HepG2 (cell line): ENCODE measurements around the gene AP3D1. TPM values are rescaled to one million over a fixed set of nuclear protein-coding genes. Genes with fewer than 3 reads are reported as not detected.
A peak's percentile ranks its signal among the peaks of the same experiment; 100 is the strongest.

Source experiments
- CCDC6 ChIP-seq: sonication (generic); formaldehyde crosslinking; IDR thresholded peaks from 2 replicates; pipeline ENCODE4 v1.8.1; 2022; ENCODE audit warnings: mild to moderate bottlenecking, missing genetic modification reagents, moderate library complexity
- HDAC1 ChIP-seq: sonication (generic); formaldehyde crosslinking; IDR thresholded peaks from 2 replicates; pipeline ENCODE4 v1.5.1; 2020; ENCODE audit warnings: mild to moderate bottlenecking, missing genetic modification reagents
- NAIF1 ChIP-seq: sonication (generic); formaldehyde crosslinking; IDR thresholded peaks from 2 replicates; pipeline ENCODE4 v1.5.0; 2020; ENCODE audit warnings: mild to moderate bottlenecking, missing genetic modification reagents, borderline replicate concordance
- NFIC ChIP-seq: IDR thresholded peaks from 2 replicates; pipeline ENCODE4 v1.6.1; 2012; ENCODE audit warnings: mild to moderate bottlenecking, low read length, inconsistent platforms
- REPIN1 ChIP-seq: sonication (generic); formaldehyde crosslinking; IDR thresholded peaks from 2 replicates; pipeline ENCODE4 v1.8.0; 2022; ENCODE audit warnings: missing genetic modification reagents, low read depth, mild to moderate bottlenecking, borderline replicate concordance
- ZNF589 ChIP-seq: sonication (generic); formaldehyde crosslinking; conservative IDR thresholded peaks from 2 replicates; pipeline ENCODE4 v1.8.0; 2022; ENCODE audit warnings: mild to moderate bottlenecking, moderate library complexity, missing genetic modification reagents
- ZNF713 ChIP-seq: sonication (generic); formaldehyde crosslinking; IDR thresholded peaks from 2 replicates; pipeline ENCODE4 v1.4.0; 2020; ENCODE audit warnings: mild to moderate bottlenecking, missing genetic modification reagents
- polyA plus RNA-seq, 8 experiments: library from polyadenylated mRNA; depleted of rRNA in 3 of 8; stranded (reverse) in 7 of 8; unstranded in 1 of 8; fragments of >200 nt; fragmentation: Illumina TruSeq in 4 of 8; extraction: Trizol in 4 of 8; gene quantifications; 2 replicates each; pipeline versions ENCODE4 v1.2.1 to v1.2.3, GENCODE V29; 2011 to 2016; ENCODE audit warnings: low read depth in 4 of 8, missing spikeins in 1 of 8, mixed read lengths in 1 of 8; ENCODE audit not compliant: insufficient read depth in 1 of 8
- total RNA-seq, 5 experiments: library from RNA; depleted of rRNA; stranded (reverse); fragments of >200 nt; fragmentation: Illumina TruSeq; extraction: Trizol; gene quantifications; 2 replicates each; pipeline ENCODE4 v1.2.3, GENCODE V29; 2016; ENCODE audit warnings: low read depth in 1 of 5
- TF ChIP-seq, protein P1 (sequence below): sonication (generic); formaldehyde crosslinking; IDR thresholded peaks from 2 replicates; pipeline ENCODE4 v1.4.0; 2020; ENCODE audit warnings: mild to moderate bottlenecking, missing genetic modification reagents
- TF ChIP-seq, protein P2 (sequence below): sonication (generic); formaldehyde crosslinking; IDR thresholded peaks from 2 replicates; pipeline ENCODE4 v1.5.1; 2020; ENCODE audit warnings: mild to moderate bottlenecking, missing genetic modification reagents, moderate library complexity
- TF ChIP-seq, protein P3 (sequence below): sonication (generic); formaldehyde crosslinking; IDR thresholded peaks from 2 replicates; pipeline ENCODE4 v1.4.0; 2020; ENCODE audit warnings: missing genetic modification reagents, borderline replicate concordance
- TF ChIP-seq, protein P4 (sequence below): sonication (generic); formaldehyde crosslinking; conservative IDR thresholded peaks from 2 replicates; pipeline ENCODE4 v1.8.0; 2022; ENCODE audit warnings: mild to moderate bottlenecking, moderate library complexity, missing genetic modification reagents
- TF ChIP-seq, protein P5 (sequence below): sonication (generic); formaldehyde crosslinking; IDR thresholded peaks from 2 replicates; pipeline ENCODE4 v1.5.1; 2020; ENCODE audit warnings: missing genetic modification reagents, mild to moderate bottlenecking, borderline replicate concordance

The AP3D1 gene
- total and polyA plus RNA-seq, 2 of the 13 experiments (the other 11 are each of a cell fraction or from before 2014, with no cell fraction given), result 68.0 to 82.6 TPM

DNA sequence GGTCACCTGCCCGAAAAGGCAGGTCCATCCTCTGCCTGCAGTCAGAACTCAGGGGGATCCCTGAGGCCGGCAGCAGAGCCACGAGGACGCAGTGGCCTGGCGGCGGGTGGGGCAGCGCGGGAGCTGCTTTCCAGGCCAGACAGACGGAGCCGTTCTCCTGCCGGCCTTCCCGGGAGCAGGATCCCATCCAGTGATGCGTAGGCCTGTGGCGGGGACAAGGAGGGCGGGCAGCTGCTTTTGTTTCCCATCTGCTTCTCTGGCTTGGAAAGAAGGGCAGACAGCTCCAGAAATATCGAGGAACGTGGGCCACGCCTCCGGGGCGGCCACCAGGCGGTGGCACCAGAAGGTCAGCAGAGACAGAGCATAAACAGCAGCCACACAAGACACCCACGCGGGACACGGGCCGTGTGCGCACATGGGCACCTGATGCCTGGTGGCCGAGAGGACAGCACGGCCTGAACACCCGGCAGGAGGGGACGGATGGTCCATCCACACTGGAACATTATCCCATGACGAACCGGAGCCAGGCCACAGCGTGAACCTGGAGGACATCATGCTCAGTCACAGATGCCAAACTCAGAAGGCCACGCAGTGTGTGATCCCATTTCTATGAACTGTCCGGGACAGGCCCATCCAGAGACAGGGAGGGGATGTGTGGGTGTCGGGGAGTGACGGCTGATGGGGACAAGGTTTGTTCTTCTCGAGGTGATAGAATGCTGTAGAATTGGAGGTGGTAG, 86.4 kb downstream of the AP3D1 start (continued):
- TF ChIP-seq, protein P1, sequence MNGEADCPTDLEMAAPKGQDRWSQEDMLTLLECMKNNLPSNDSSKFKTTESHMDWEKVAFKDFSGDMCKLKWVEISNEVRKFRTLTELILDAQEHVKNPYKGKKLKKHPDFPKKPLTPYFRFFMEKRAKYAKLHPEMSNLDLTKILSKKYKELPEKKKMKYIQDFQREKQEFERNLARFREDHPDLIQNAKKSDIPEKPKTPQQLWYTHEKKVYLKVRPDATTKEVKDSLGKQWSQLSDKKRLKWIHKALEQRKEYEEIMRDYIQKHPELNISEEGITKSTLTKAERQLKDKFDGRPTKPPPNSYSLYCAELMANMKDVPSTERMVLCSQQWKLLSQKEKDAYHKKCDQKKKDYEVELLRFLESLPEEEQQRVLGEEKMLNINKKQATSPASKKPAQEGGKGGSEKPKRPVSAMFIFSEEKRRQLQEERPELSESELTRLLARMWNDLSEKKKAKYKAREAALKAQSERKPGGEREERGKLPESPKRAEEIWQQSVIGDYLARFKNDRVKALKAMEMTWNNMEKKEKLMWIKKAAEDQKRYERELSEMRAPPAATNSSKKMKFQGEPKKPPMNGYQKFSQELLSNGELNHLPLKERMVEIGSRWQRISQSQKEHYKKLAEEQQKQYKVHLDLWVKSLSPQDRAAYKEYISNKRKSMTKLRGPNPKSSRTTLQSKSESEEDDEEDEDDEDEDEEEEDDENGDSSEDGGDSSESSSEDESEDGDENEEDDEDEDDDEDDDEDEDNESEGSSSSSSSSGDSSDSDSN (CRISPR knock-in tag), result peak; percentile 86
- TF ChIP-seq, protein P2, sequence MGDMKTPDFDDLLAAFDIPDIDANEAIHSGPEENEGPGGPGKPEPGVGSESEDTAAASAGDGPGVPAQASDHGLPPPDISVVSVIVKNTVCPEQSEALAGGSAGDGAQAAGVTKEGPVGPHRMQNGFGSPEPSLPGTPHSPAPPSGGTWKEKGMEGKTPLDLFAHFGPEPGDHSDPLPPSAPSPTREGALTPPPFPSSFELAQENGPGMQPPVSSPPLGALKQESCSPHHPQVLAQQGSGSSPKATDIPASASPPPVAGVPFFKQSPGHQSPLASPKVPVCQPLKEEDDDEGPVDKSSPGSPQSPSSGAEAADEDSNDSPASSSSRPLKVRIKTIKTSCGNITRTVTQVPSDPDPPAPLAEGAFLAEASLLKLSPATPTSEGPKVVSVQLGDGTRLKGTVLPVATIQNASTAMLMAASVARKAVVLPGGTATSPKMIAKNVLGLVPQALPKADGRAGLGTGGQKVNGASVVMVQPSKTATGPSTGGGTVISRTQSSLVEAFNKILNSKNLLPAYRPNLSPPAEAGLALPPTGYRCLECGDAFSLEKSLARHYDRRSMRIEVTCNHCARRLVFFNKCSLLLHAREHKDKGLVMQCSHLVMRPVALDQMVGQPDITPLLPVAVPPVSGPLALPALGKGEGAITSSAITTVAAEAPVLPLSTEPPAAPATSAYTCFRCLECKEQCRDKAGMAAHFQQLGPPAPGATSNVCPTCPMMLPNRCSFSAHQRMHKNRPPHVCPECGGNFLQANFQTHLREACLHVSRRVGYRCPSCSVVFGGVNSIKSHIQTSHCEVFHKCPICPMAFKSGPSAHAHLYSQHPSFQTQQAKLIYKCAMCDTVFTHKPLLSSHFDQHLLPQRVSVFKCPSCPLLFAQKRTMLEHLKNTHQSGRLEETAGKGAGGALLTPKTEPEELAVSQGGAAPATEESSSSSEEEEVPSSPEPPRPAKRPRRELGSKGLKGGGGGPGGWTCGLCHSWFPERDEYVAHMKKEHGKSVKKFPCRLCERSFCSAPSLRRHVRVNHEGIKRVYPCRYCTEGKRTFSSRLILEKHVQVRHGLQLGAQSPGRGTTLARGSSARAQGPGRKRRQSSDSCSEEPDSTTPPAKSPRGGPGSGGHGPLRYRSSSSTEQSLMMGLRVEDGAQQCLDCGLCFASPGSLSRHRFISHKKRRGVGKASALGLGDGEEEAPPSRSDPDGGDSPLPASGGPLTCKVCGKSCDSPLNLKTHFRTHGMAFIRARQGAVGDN (CRISPR knock-in tag), result peak; percentile 96
- TF ChIP-seq ZNF713 (CRISPR knock-in tag) (no peak), HDAC1 (CRISPR knock-in tag) (peak; percentile 69), NFIC (no peak), REPIN1 (CRISPR knock-in tag) (no peak), ZNF589 (CRISPR knock-in tag) (no peak; the same call in 1 of the 2 replicates), NAIF1 (no peak), CCDC6 (CRISPR knock-in tag) (no peak)
- TF ChIP-seq, protein P3, sequence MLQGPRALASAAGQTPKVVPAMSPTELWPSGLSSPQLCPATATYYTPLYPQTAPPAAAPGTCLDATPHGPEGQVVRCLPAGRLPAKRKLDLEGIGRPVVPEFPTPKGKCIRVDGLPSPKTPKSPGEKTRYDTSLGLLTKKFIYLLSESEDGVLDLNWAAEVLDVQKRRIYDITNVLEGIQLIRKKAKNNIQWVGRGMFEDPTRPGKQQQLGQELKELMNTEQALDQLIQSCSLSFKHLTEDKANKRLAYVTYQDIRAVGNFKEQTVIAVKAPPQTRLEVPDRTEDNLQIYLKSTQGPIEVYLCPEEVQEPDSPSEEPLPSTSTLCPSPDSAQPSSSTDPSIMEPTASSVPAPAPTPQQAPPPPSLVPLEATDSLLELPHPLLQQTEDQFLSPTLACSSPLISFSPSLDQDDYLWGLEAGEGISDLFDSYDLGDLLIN (CRISPR knock-in tag), result no peak
- TF ChIP-seq, protein P4, sequence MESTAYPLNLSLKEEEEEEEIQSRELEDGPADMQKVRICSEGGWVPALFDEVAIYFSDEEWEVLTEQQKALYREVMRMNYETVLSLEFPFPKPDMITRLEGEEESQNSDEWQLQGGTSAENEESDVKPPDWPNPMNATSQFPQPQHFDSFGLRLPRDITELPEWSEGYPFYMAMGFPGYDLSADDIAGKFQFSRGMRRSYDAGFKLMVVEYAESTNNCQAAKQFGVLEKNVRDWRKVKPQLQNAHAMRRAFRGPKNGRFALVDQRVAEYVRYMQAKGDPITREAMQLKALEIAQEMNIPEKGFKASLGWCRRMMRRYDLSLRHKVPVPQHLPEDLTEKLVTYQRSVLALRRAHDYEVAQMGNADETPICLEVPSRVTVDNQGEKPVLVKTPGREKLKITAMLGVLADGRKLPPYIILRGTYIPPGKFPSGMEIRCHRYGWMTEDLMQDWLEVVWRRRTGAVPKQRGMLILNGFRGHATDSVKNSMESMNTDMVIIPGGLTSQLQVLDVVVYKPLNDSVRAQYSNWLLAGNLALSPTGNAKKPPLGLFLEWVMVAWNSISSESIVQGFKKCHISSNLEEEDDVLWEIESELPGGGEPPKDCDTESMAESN (CRISPR knock-in tag), result no peak; the same call in 1 of the 2 replicates
- TF ChIP-seq, protein P5, sequence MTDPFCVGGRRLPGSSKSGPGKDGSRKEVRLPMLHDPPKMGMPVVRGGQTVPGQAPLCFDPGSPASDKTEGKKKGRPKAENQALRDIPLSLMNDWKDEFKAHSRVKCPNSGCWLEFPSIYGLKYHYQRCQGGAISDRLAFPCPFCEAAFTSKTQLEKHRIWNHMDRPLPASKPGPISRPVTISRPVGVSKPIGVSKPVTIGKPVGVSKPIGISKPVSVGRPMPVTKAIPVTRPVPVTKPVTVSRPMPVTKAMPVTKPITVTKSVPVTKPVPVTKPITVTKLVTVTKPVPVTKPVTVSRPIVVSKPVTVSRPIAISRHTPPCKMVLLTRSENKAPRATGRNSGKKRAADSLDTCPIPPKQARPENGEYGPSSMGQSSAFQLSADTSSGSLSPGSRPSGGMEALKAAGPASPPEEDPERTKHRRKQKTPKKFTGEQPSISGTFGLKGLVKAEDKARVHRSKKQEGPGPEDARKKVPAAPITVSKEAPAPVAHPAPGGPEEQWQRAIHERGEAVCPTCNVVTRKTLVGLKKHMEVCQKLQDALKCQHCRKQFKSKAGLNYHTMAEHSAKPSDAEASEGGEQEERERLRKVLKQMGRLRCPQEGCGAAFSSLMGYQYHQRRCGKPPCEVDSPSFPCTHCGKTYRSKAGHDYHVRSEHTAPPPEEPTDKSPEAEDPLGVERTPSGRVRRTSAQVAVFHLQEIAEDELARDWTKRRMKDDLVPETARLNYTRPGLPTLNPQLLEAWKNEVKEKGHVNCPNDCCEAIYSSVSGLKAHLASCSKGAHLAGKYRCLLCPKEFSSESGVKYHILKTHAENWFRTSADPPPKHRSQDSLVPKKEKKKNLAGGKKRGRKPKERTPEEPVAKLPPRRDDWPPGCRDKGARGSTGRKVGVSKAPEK (CRISPR knock-in tag), result peak; percentile 80; the same call in 1 of the 2 replicates
